Right lobe of liver (tissue), 6 donors: ENCODE data around the gene AMIGO1. TPM values are rescaled to one million over a fixed set of nuclear protein-coding genes. Genes with fewer than 3 reads are reported as not detected.

Experiments
- ATAC-seq, 4 donors: fragments of 200-7000 bp; cut with Tn5 transposase; one replicate each; pipeline ENCODE4 v1.9.1; 2020; ENCODE audit warnings: mild to moderate bottlenecking in 4 of 4, moderate library complexity in 4 of 4
- DNase-seq, 3 donors: peaks; one replicate each; pipeline ENCODE4 v3.0.0-alpha.2; 2020
- H3K27ac ChIP-seq, 3 donors: fragments of 200-600 bp; one replicate each; pipeline ENCODE4 v1.8.0; 2022
- H3K27me3 ChIP-seq, 2 donors: fragments of 200-600 bp; one replicate each; pipeline ENCODE4 v1.8.0; 2022
- H3K36me3 ChIP-seq, 4 donors: fragments of 200-600 bp; sonication (generic) in 1 of 4; one replicate each; pipeline versions ENCODE4 v1.5.1 to v1.8.0; 2017 to 2022; ENCODE audit warnings: control low read depth in 1 of 4
- H3K4me1 ChIP-seq, 4 donors: fragments of 200-600 bp; sonication (generic) in 1 of 4; one replicate each; pipeline versions ENCODE4 v1.5.1 to v1.8.0; 2017 to 2022; ENCODE audit warnings: control low read depth in 1 of 4
- H3K4me3 ChIP-seq, 3 donors: fragments of 200-600 bp; one replicate each; pipeline ENCODE4 v1.8.0; 2022
- H3K9me3 ChIP-seq, 4 donors: fragments of 200-600 bp; sonication (generic) in 1 of 4; one replicate each; pipeline versions ENCODE4 v1.5.1 to v1.8.0; 2017 to 2022; ENCODE audit warnings: control low read depth in 1 of 4
- CTCF ChIP-seq, 4 donors: fragments of 200-600 bp in 3 of 4; fragments of 450-650 bp in 1 of 4; IDR thresholded peaks; one replicate each; pipeline versions ENCODE4 v1.5.1 to v1.8.0; 2016 to 2022; ENCODE audit warnings: antibody characterized with exemption in 4 of 4, mild to moderate bottlenecking in 2 of 4
- POLR2A ChIP-seq: fragments of 450-650 bp; IDR thresholded peaks from one replicate; pipeline ENCODE4 v1.6.1; 2017; ENCODE audit warnings: antibody characterized with exemption, mild to moderate bottlenecking
- WGBS: methylation state at CpG from one replicate; pipeline ENCODE4 v1.1.6; 2018; ENCODE audit warnings: low coverage, low lambda C conversion rate; ENCODE audit not compliant: insufficient coverage; ENCODE audit errors: missing lambda C conversion rate; 5-methylcytosine and 5-hydroxymethylcytosine counted together
- intact Hi-C, 2 donors: fragments of 100-400 bp; cut with DNase I; formaldehyde crosslinking; loops; one replicate each; pipeline versions ENCODE4 v1.11.2 to v1.14.1; 2022
- total RNA-seq, 6 experiments: library from RNA; depleted of rRNA in 2 of 6; stranded (reverse); fragments of >200 nt in 2 of 6; fragmentation: NEBNext Ultra II Directional in 3 of 6; extraction: Animal tissue kit (Norgen Biotek cat#: 25700) in 3 of 6; gene quantifications; one replicate each; pipeline versions ENCODE4 v1.1.0 to v1.2.4, GENCODE V29; 2016 to 2023
- donor health status: DM: no; HTN: yes; CAD: no.
- donor health status: DM: no; HTN: no; CAD: no.
- donor health status: DM: no; HTN: no; CAD: no.
- donor health status: DM: no; HTN: yes; CAD: no.
- donor health status: DM: no; HTN: yes; CAD: no.

The AMIGO1 gene
- total RNA-seq, 6 experiments from 2014 or later = 2.6 to 3.9 (median 3.2) TPM

- Histone ChIP-seq H3K9me3 (no peaks in the 10 kb centered on the region), H3K4me3 (no peak overlapping the region), H3K27me3 (no peaks in the 10 kb centered on the region), H3K27ac (no peak overlapping the region), H3K36me3 (no peaks in the 10 kb centered on the region), H3K4me1 (peaks cover 0 to 3% (median 0%) of the 10 kb centered on the region in 4 donors)
- no peak for DNase-seq
- TF ChIP-seq CTCF (IDR thresholded peaks at IDR 0.05) = no peak
- no peak for TF ChIP-seq POLR2A
- no peak for ATAC-seq
- intact Hi-C loops = no loop called here
These were observed 27.3 kb downstream of the AMIGO1 start for GRCh38 chr1:109482242-109482641.

GRCh38 chr1:109481646-109482045 is 27.9 kb downstream of the AMIGO1 start:
- WGBS = 93% methylated on average over 2 of the region's 2 CpGs
- Histone ChIP-seq H3K4me1 (peaks cover 0 to 3% (median 0%) of the 10 kb centered on the region in 4 donors), H3K4me3 (no peak overlapping the region), H3K9me3 (no peaks in the 10 kb centered on the region), H3K36me3 (no peaks in the 10 kb centered on the region), H3K27me3 (no peaks in the 10 kb centered on the region), H3K27ac (no peak overlapping the region)
- no peak for TF ChIP-seq CTCF (IDR thresholded peaks at IDR 0.05)
- TF ChIP-seq POLR2A = no peak
- intact Hi-C loops = no loop called here
- ATAC-seq (no peak), DNase-seq (no peak)

DNA sequence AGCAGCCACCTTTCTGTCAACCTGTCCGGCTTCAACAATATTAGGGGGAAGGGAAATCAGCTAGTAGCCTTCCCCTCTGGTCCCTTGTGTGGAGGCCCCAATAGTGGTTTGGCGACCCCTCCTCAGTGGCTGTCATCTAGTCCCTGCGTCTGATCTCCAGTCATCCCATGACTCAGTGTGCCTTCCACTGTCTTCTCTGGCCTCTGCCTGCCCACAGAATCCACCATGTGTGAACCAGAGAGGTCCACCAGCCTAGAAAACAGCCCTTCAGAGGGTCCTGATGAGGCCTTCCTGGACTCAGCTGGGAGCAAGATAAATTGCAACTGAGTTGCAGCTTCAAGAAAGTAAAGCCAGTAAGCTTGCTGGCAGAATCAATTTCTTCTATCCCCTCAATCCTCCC is 29.6 kb downstream of the AMIGO1 start:
- H3K4me1 ChIP-seq = peaks cover 0 to 3% (median 0%) of the 10 kb centered on the region in 4 donors
- TF ChIP-seq CTCF (IDR thresholded peaks at IDR 0.05) (no peak), POLR2A (no peak)
- ATAC-seq (no peak), DNase-seq (no peak)
- no CpG with 5 or more reads among the region's 3 CpGs for WGBS
- intact Hi-C loops = no loop called here
- no peak overlapping the region for H3K27ac ChIP-seq
- no peak overlapping the region for H3K4me3 ChIP-seq
- no peaks in the 10 kb centered on the region for H3K9me3 ChIP-seq
- no peaks in the 10 kb centered on the region for H3K27me3 ChIP-seq
- H3K36me3 ChIP-seq = no peaks in the 10 kb centered on the region

- intact Hi-C loops = no loop called here
- no peak for DNase-seq
- TF ChIP-seq POLR2A (no peak), CTCF (IDR thresholded peaks at IDR 0.05) (no peak)
These were observed 30.2 kb downstream of the AMIGO1 start for GRCh38 chr1:109479311-109479710.

DNA sequence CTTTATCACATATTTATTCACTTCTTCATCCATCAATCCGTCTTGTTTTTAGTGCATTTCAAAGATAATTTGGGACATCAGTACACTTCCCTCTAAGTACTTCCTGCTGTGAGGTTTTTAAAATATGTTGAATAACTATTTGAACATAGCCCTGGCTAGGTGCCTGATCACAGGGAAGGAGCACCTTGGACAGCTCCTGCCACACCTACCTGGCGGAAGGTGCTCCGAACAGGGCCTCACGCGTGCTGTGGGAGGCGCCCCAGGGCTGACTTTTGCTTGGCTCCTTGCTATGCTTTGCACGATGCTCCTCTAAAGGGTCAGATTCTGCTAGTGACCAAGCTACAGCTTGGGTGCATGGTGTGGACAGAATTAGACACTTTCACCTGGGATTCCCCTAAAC is 30.7 kb downstream of the AMIGO1 start:
- Histone ChIP-seq H3K27ac (no peak overlapping the region), H3K4me1 (no peaks in the 10 kb centered on the region), H3K4me3 (no peak overlapping the region), H3K36me3 (no peaks in the 10 kb centered on the region), H3K27me3 (no peaks in the 10 kb centered on the region), H3K9me3 (no peaks in the 10 kb centered on the region)
- DNase-seq (no peak), ATAC-seq (no peak)
- WGBS = 58% methylated on average over 7 of the region's 7 CpGs
- intact Hi-C loops = no loop called here
- TF ChIP-seq POLR2A = no peak
- TF ChIP-seq CTCF (IDR thresholded peaks at IDR 0.05) = no peak

More at GRCh38 chr1:109479311-109479710, 30.2 kb downstream of the AMIGO1 start:
- no CpG with 5 or more reads among the region's 5 CpGs for WGBS
- ATAC-seq = no peak
- Histone ChIP-seq H3K36me3 (no peaks in the 10 kb centered on the region), H3K4me1 (no peaks in the 10 kb centered on the region), H3K27ac (no peak overlapping the region), H3K27me3 (no peaks in the 10 kb centered on the region), H3K9me3 (no peaks in the 10 kb centered on the region), H3K4me3 (no peak overlapping the region)
